ENCODE data around the gene SHC3.

Gene SHC3

GRCh38 chr9:89029788-89030187, 148.8 kb downstream of the SHC3 start:
- TF ChIP-seq ZFX (IDR thresholded peaks at IDR 0.05; ENCODE audit: borderline replicate concordance) (no peak), CTCF (IDR thresholded peaks at IDR 0.05) (no peak)
- no peak overlapping the region for H3K27ac ChIP-seq

GRCh38 chr9:89026876-89027275, 151.7 kb downstream of the SHC3 start:
- no peak overlapping the region for H3K27ac ChIP-seq
- TF ChIP-seq ZFX (IDR thresholded peaks at IDR 0.05; ENCODE audit: borderline replicate concordance) (no peak), CTCF (IDR thresholded peaks at IDR 0.05) (no peak)

- TF ChIP-seq ZFX (IDR thresholded peaks at IDR 0.05; ENCODE audit: borderline replicate concordance): no peak
- TF ChIP-seq CTCF (IDR thresholded peaks at IDR 0.05): no peak
- H3K27ac ChIP-seq: no peak overlapping the region
Measured at GRCh38 chr9:89025553-89025952, 153.1 kb downstream of the SHC3 start.

- no peak overlapping the region for H3K27ac ChIP-seq
- no peak for TF ChIP-seq ZFX (IDR thresholded peaks at IDR 0.05; ENCODE audit: borderline replicate concordance)
- TF ChIP-seq CTCF (IDR thresholded peaks at IDR 0.05): no peak
Measured at GRCh38 chr9:89024727-89025126, 153.9 kb downstream of the SHC3 start.

GRCh38 chr9:89023740-89024139, 154.9 kb downstream of the SHC3 start:
- no peak overlapping the region for H3K27ac ChIP-seq
- TF ChIP-seq ZFX (IDR thresholded peaks at IDR 0.05; ENCODE audit: borderline replicate concordance): no peak
- TF ChIP-seq CTCF (IDR thresholded peaks at IDR 0.05): no peak

GRCh38 chr9:89022902-89023301, 155.7 kb downstream of the SHC3 start:
- no peak for TF ChIP-seq ZFX (IDR thresholded peaks at IDR 0.05; ENCODE audit: borderline replicate concordance)
- no peak for TF ChIP-seq CTCF (IDR thresholded peaks at IDR 0.05)
- H3K27ac ChIP-seq: no peak overlapping the region

- H3K27ac ChIP-seq: no peak overlapping the region
- TF ChIP-seq CTCF (IDR thresholded peaks at IDR 0.05) (no peak), ZFX (IDR thresholded peaks at IDR 0.05; ENCODE audit: borderline replicate concordance) (no peak)
Measured at GRCh38 chr9:89022001-89022759, 156.4 kb downstream of the SHC3 start.

Measured in 22Rv1 (cell line).